ENCODE measurements around the gene ARID1B. TPM values are rescaled to one million over a fixed set of nuclear protein-coding genes. Genes with fewer than 3 reads are reported as not detected.

The ARID1B gene
- polyA plus RNA-seq, 4 donors: 7.3 to 43.5 (median 17.0) TPM

- H3K27me3 ChIP-seq (ENCODE audit: control insufficient read depth in 3 of 3, insufficient read depth in 3 of 3, low read length in 3 of 3): no peaks in the 10 kb centered on the region
- H3K27ac ChIP-seq (ENCODE audit: low read depth in 1 of 3, low read length in 2 of 3): no peak overlapping the region
- no peak overlapping the region for H3K4me3 ChIP-seq (ENCODE audit: low read depth in 1 of 3, low read length in 3 of 3)
- H3K36me3 ChIP-seq (ENCODE audit: control insufficient read depth in 3 of 3, insufficient read depth in 2 of 3, low read depth in 1 of 3, low read length in 3 of 3): peaks cover 0 to 6% (median 2%) of the 10 kb centered on the region in 3 donors
- FAIRE-seq (no peak), DNase-seq (no peak)
- no peaks in the 10 kb centered on the region for H3K4me1 ChIP-seq (ENCODE audit: control insufficient read depth in 3 of 3, insufficient read depth in 2 of 3, low read depth in 1 of 3, low read length in 2 of 3)
- 96 to 99% (median 99%) methylated on average over 7 of the region's 7 CpGs for WGBS, 3 donors
- H3K9me3 ChIP-seq (ENCODE audit: control insufficient read depth in 2 of 2, insufficient read depth in 1 of 2, low read depth in 1 of 2, low read length in 1 of 2): no peaks in the 10 kb centered on the region
These were observed 300.1 kb downstream of the ARID1B start for GRCh38 chr6:157077251-157077650.

DNA sequence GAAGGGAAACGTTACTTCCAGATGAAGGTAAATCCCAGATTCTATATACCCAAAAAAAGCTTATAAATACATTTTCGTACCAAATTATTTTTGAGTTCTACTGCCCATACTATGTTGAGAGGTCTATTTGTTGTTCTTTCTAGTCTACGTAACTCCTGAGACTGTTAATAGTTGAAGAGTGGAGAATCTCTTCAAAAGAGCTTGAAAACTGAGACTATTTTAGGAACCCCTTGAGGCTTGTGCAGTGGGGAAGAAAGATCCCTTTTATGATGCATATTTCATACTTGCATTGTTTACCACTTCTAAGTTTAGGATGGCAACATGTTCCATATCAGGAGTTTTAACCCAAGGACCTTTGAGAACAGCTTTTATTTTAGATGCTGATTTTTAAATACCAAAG, 301.1 kb downstream of the ARID1B start:
- WGBS, 3 donors: 84 to 99% (median 94%) methylated on average over 3 of the region's 3 CpGs
- no peak for DNase-seq

DNA sequence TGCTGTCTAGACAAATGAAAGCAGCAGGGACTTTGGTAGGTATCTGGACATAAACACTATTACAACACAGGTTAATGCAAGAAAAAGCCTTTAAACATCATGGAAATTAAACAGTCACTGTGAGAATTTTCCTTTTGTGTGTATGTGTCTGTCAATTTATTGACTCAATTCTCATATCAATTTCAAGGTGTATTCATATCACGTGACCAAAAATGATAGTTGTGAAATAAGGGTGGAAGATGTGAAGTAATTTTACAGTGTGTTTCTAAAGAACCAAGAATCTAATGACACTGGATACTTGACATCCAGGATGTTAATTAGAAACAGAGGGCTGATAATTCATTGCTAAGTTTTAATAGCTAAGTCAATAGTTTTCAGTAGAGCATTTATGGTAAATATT, 302.1 kb downstream of the ARID1B start:
- H3K4me1 ChIP-seq (ENCODE audit: control insufficient read depth in 3 of 3, insufficient read depth in 2 of 3, low read depth in 1 of 3, low read length in 2 of 3): peaks cover 0 to 2% (median 0%) of the 10 kb centered on the region in 3 donors
- FAIRE-seq: no peak
- H3K4me3 ChIP-seq (ENCODE audit: low read depth in 1 of 3, low read length in 3 of 3): no peak overlapping the region
- H3K36me3 ChIP-seq (ENCODE audit: control insufficient read depth in 3 of 3, insufficient read depth in 2 of 3, low read depth in 1 of 3, low read length in 3 of 3): peaks cover 0 to 2% (median 0%) of the 10 kb centered on the region in 3 donors
- DNase-seq: no peak
- 56 to 62% (median 61%) methylated on average over 1 of the region's 1 CpG for WGBS, 3 donors
- H3K27ac ChIP-seq (ENCODE audit: low read depth in 1 of 3, low read length in 2 of 3): no peak overlapping the region
- no peaks in the 10 kb centered on the region for H3K9me3 ChIP-seq (ENCODE audit: control insufficient read depth in 2 of 2, insufficient read depth in 1 of 2, low read depth in 1 of 2, low read length in 1 of 2)
- no peaks in the 10 kb centered on the region for H3K27me3 ChIP-seq (ENCODE audit: control insufficient read depth in 3 of 3, insufficient read depth in 3 of 3, low read length in 3 of 3)

More for the DNA sequence above, 301.1 kb downstream of the ARID1B start:
- H3K27me3 ChIP-seq (ENCODE audit: control insufficient read depth in 3 of 3, insufficient read depth in 3 of 3, low read length in 3 of 3): no peaks in the 10 kb centered on the region
- H3K4me1 ChIP-seq (ENCODE audit: control insufficient read depth in 3 of 3, insufficient read depth in 2 of 3, low read depth in 1 of 3, low read length in 2 of 3): peaks cover 0 to 2% (median 0%) of the 10 kb centered on the region in 3 donors
- H3K4me3 ChIP-seq (ENCODE audit: low read depth in 1 of 3, low read length in 3 of 3): no peak overlapping the region
- no peak for FAIRE-seq
- no peak overlapping the region for H3K27ac ChIP-seq (ENCODE audit: low read depth in 1 of 3, low read length in 2 of 3)
- no peaks in the 10 kb centered on the region for H3K9me3 ChIP-seq (ENCODE audit: control insufficient read depth in 2 of 2, insufficient read depth in 1 of 2, low read depth in 1 of 2, low read length in 1 of 2)
- H3K36me3 ChIP-seq (ENCODE audit: control insufficient read depth in 3 of 3, insufficient read depth in 2 of 3, low read depth in 1 of 3, low read length in 3 of 3): peaks cover 0 to 8% (median 2%) of the 10 kb centered on the region in 3 donors

DNA sequence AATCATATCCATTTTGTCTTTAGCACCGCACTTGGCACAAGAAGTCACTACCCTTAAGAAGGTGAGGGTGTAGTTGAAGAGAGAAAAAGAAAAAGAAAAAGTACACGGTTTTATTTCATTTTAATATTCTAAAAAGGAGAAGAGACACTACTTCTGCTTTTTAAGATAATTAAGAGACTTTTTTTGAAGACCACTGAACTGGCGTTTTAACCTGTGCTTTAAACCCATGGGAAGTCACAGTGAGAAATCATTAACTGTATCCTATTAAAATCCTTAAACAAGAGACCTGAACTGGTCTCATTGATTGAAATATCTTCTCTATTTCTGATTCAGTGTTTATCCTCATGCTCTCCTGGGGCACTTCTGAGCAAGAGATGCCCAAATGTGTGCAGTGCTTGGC, 302.6 kb downstream of the ARID1B start:
- Histone ChIP-seq H3K27me3 (ENCODE audit: control insufficient read depth in 3 of 3, insufficient read depth in 3 of 3, low read length in 3 of 3) (no peaks in the 10 kb centered on the region), H3K4me1 (ENCODE audit: control insufficient read depth in 3 of 3, insufficient read depth in 2 of 3, low read depth in 1 of 3, low read length in 2 of 3) (peaks cover 0 to 2% (median 0%) of the 10 kb centered on the region in 3 donors), H3K36me3 (ENCODE audit: control insufficient read depth in 3 of 3, insufficient read depth in 2 of 3, low read depth in 1 of 3, low read length in 3 of 3) (peaks cover 0 to 6% (median 3%) of the 10 kb centered on the region in 3 donors), H3K9me3 (ENCODE audit: control insufficient read depth in 2 of 2, insufficient read depth in 1 of 2, low read depth in 1 of 2, low read length in 1 of 2) (no peaks in the 10 kb centered on the region), H3K4me3 (ENCODE audit: low read depth in 1 of 3, low read length in 3 of 3) (no peak overlapping the region), H3K27ac (ENCODE audit: low read depth in 1 of 3, low read length in 2 of 3) (no peak overlapping the region)
- FAIRE-seq: no peak
- no peak for DNase-seq
- 75 to 85% (median 79%) methylated on average over 3 of the region's 3 CpGs for WGBS, 3 donors

GRCh38 chr6:157080986-157081391, 303.8 kb downstream of the ARID1B start:
- Histone ChIP-seq H3K27me3 (ENCODE audit: control insufficient read depth in 3 of 3, insufficient read depth in 3 of 3, low read length in 3 of 3) (no peaks in the 10 kb centered on the region), H3K4me1 (ENCODE audit: control insufficient read depth in 3 of 3, insufficient read depth in 2 of 3, low read depth in 1 of 3, low read length in 2 of 3) (peaks cover 0 to 2% (median 0%) of the 10 kb centered on the region in 3 donors), H3K27ac (ENCODE audit: low read depth in 1 of 3, low read length in 2 of 3) (no peak overlapping the region), H3K4me3 (ENCODE audit: low read depth in 1 of 3, low read length in 3 of 3) (no peak overlapping the region), H3K9me3 (ENCODE audit: control insufficient read depth in 2 of 2, insufficient read depth in 1 of 2, low read depth in 1 of 2, low read length in 1 of 2) (no peaks in the 10 kb centered on the region), H3K36me3 (ENCODE audit: control insufficient read depth in 3 of 3, insufficient read depth in 2 of 3, low read depth in 1 of 3, low read length in 3 of 3) (peaks cover 2 to 8% (median 3%) of the 10 kb centered on the region in 3 donors)
- no peak for FAIRE-seq
- no peak for DNase-seq

GRCh38 chr6:157083343-157083742, 306.2 kb downstream of the ARID1B start:
- WGBS, 3 donors: 75 to 82% (median 79%) methylated on average over 7 of the region's 7 CpGs

GRCh38 chr6:157086632-157087031, 309.5 kb downstream of the ARID1B start:
- FAIRE-seq (no peak), DNase-seq (no peak)
- no peak overlapping the region for H3K27ac ChIP-seq (ENCODE audit: low read depth in 1 of 3, low read length in 2 of 3)
- H3K36me3 ChIP-seq (ENCODE audit: control insufficient read depth in 3 of 3, insufficient read depth in 2 of 3, low read depth in 1 of 3, low read length in 3 of 3): peaks cover 3 to 24% (median 13%) of the 10 kb centered on the region in 3 donors
- peaks cover 0 to 2% (median 0%) of the 10 kb centered on the region in 3 donors for H3K4me1 ChIP-seq (ENCODE audit: control insufficient read depth in 3 of 3, insufficient read depth in 2 of 3, low read depth in 1 of 3, low read length in 2 of 3)
- 91 to 95% (median 93%) methylated on average over 6 of the region's 6 CpGs for WGBS, 3 donors
- no peak overlapping the region for H3K4me3 ChIP-seq (ENCODE audit: low read depth in 1 of 3, low read length in 3 of 3)
- H3K9me3 ChIP-seq (ENCODE audit: control insufficient read depth in 2 of 2, insufficient read depth in 1 of 2, low read depth in 1 of 2, low read length in 1 of 2): no peaks in the 10 kb centered on the region
- H3K27me3 ChIP-seq (ENCODE audit: control insufficient read depth in 3 of 3, insufficient read depth in 3 of 3, low read length in 3 of 3): no peaks in the 10 kb centered on the region

More at GRCh38 chr6:157083343-157083742, 306.2 kb downstream of the ARID1B start:
- Histone ChIP-seq H3K27me3 (ENCODE audit: control insufficient read depth in 3 of 3, insufficient read depth in 3 of 3, low read length in 3 of 3) (no peaks in the 10 kb centered on the region), H3K4me3 (ENCODE audit: low read depth in 1 of 3, low read length in 3 of 3) (no peak overlapping the region), H3K36me3 (ENCODE audit: control insufficient read depth in 3 of 3, insufficient read depth in 2 of 3, low read depth in 1 of 3, low read length in 3 of 3) (peaks cover 3 to 12% (median 6%) of the 10 kb centered on the region in 3 donors), H3K9me3 (ENCODE audit: control insufficient read depth in 2 of 2, insufficient read depth in 1 of 2, low read depth in 1 of 2, low read length in 1 of 2) (no peaks in the 10 kb centered on the region), H3K27ac (ENCODE audit: low read depth in 1 of 3, low read length in 2 of 3) (no peak overlapping the region), H3K4me1 (ENCODE audit: control insufficient read depth in 3 of 3, insufficient read depth in 2 of 3, low read depth in 1 of 3, low read length in 2 of 3) (peaks cover 0 to 2% (median 0%) of the 10 kb centered on the region in 3 donors)
- FAIRE-seq (no peak), DNase-seq (no peak)

DNA sequence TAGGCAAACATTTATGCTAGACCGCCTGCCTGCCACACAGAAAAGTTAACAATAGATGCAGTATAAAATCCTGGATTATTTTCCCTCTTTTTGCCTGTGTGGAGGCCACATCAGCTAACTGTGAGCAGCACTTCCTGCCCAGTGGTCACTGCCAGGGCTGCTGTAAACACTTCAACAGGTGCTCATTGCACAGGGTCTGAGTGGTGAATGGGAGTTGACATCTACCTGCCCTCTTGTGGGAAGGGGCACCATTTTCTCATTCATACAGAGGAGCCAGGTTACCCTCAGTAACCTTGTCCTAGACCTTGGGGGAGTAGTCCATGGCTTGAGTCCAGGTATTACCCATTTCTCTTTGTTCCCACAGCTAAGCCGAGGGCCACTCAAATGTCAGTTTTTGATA, 310.8 kb downstream of the ARID1B start:
- Histone ChIP-seq H3K27me3 (ENCODE audit: control insufficient read depth in 3 of 3, insufficient read depth in 3 of 3, low read length in 3 of 3) (no peaks in the 10 kb centered on the region), H3K4me1 (ENCODE audit: control insufficient read depth in 3 of 3, insufficient read depth in 2 of 3, low read depth in 1 of 3, low read length in 2 of 3) (no peaks in the 10 kb centered on the region), H3K4me3 (ENCODE audit: low read depth in 1 of 3, low read length in 3 of 3) (no peak overlapping the region), H3K27ac (ENCODE audit: low read depth in 1 of 3, low read length in 2 of 3) (no peak overlapping the region), H3K9me3 (ENCODE audit: control insufficient read depth in 2 of 2, insufficient read depth in 1 of 2, low read depth in 1 of 2, low read length in 1 of 2) (no peaks in the 10 kb centered on the region), H3K36me3 (ENCODE audit: control insufficient read depth in 3 of 3, insufficient read depth in 2 of 3, low read depth in 1 of 3, low read length in 3 of 3) (peaks cover 3 to 27% (median 13%) of the 10 kb centered on the region in 3 donors)
- WGBS, 3 donors: 66 to 91% (median 87%) methylated on average over 2 of the region's 2 CpGs
- no peak for DNase-seq
- FAIRE-seq: no peak

- Histone ChIP-seq H3K27ac (ENCODE audit: low read depth in 1 of 3, low read length in 2 of 3) (no peak overlapping the region), H3K27me3 (ENCODE audit: control insufficient read depth in 3 of 3, insufficient read depth in 3 of 3, low read length in 3 of 3) (no peaks in the 10 kb centered on the region), H3K4me1 (ENCODE audit: control insufficient read depth in 3 of 3, insufficient read depth in 2 of 3, low read depth in 1 of 3, low read length in 2 of 3) (no peaks in the 10 kb centered on the region), H3K36me3 (ENCODE audit: control insufficient read depth in 3 of 3, insufficient read depth in 2 of 3, low read depth in 1 of 3, low read length in 3 of 3) (peaks cover 3 to 25% (median 13%) of the 10 kb centered on the region in 3 donors), H3K9me3 (ENCODE audit: control insufficient read depth in 2 of 2, insufficient read depth in 1 of 2, low read depth in 1 of 2, low read length in 1 of 2) (no peaks in the 10 kb centered on the region), H3K4me3 (ENCODE audit: low read depth in 1 of 3, low read length in 3 of 3) (no peak overlapping the region)
- no peak for FAIRE-seq
- WGBS, 3 donors: 87 to 97% (median 94%) methylated on average over 3 of the region's 3 CpGs
- DNase-seq: no peak
These were observed 311.7 kb downstream of the ARID1B start for GRCh38 chr6:157088841-157089240.

All from small intestine (tissue), 7 donors.